IMR-90 (cell line): ENCODE measurements around the gene ASPA. TPM values are rescaled to one million over a fixed set of nuclear protein-coding genes. Genes with fewer than 3 reads are reported as not detected.

Source experiments
- ATAC-seq: fragments of 200-7000 bp; cut with Tn5 transposase; 2 replicates; pipeline ENCODE4 v1.9.1; 2020; ENCODE audit warnings: low read depth, mild to moderate bottlenecking, moderate library complexity
- BruUV-seq: library from RNA; stranded (reverse); fragments of 400-500 nt; replicated peaks from 2 replicates; lab custom pipeline; 2021; lab: Mats Ljungman, UMichigan
- CTCF ChIA-PET: fragments of 300-600 bp; formaldehyde crosslinking; extraction: SDS; loops from one replicate; lab custom pipeline; 2021; ENCODE audit warnings: antibody characterized with exemption; lab: Yijun Ruan, JAX
- POLR2A ChIA-PET: fragments of 300-600 bp; sonication (Branson Sonifier 250); formaldehyde crosslinking; loops from one replicate; lab custom pipeline; 2022; ENCODE audit warnings: antibody characterized with exemption; ENCODE audit not compliant: unreplicated experiment; lab: Charles Lee
- DNase-seq: peaks from one replicate; pipeline ENCODE4 v3.0.0; 2013
- H2AFZ ChIP-seq: replicated peaks from 2 replicates; pipeline ENCODE3; 2013; ENCODE audit warnings: low read length, mild to moderate bottlenecking; ENCODE audit not compliant: poor library complexity
- H2AK5ac ChIP-seq: 2 replicates; pipeline ENCODE4 v1.6.1; 2013; ENCODE audit warnings: low read depth, low read length, inconsistent platforms
- H2AK9ac ChIP-seq: replicated peaks from 2 replicates; pipeline ENCODE3; 2013; ENCODE audit warnings: mild to moderate bottlenecking, low read depth, low read length, moderate library complexity; ENCODE audit not compliant: poor library complexity
- H2BK120ac ChIP-seq: 2 replicates; pipeline ENCODE4 v1.6.1; 2013; ENCODE audit warnings: low read depth, low read length, inconsistent platforms
- H2BK15ac ChIP-seq: 3 replicates; pipeline ENCODE4 v1.6.1; 2013; ENCODE audit warnings: low read depth, low read length, inconsistent platforms
- H2BK20ac ChIP-seq: 2 replicates; pipeline ENCODE4 v1.6.1; 2013; ENCODE audit warnings: low read depth, mild to moderate bottlenecking, inconsistent platforms, low read length, moderate library complexity
- H2BK5ac ChIP-seq: 2 replicates; pipeline ENCODE4 v1.6.1; 2013; ENCODE audit warnings: mild to moderate bottlenecking, low read depth, low read length, inconsistent platforms; ENCODE audit not compliant: poor library complexity, severe bottlenecking
- H3K14ac ChIP-seq: replicated peaks from 2 replicates; pipeline ENCODE4 v1.6.1; 2013; ENCODE audit warnings: low read depth, low read length, inconsistent platforms
- H3K18ac ChIP-seq: 2 replicates; pipeline ENCODE4 v1.6.1; 2013; ENCODE audit warnings: low read depth, low read length, control low read depth
- H3K23ac ChIP-seq: 2 replicates; pipeline ENCODE4 v1.6.1; 2013; ENCODE audit warnings: low read depth, low read length, inconsistent platforms
- H3K27ac ChIP-seq: 2 replicates; pipeline ENCODE4 v1.5.1; 2013; ENCODE audit warnings: mild to moderate bottlenecking, control low read depth, low read length; ENCODE audit not compliant: insufficient read depth
- H3K27me3 ChIP-seq: 2 replicates; pipeline ENCODE4 v1.6.1; 2013; ENCODE audit warnings: low read length; ENCODE audit not compliant: control insufficient read depth, insufficient read depth
- H3K36me3 ChIP-seq: 2 replicates; pipeline ENCODE4 v1.6.1; 2013; ENCODE audit warnings: low read length, mixed read lengths; ENCODE audit not compliant: control insufficient read depth, insufficient read depth
- H3K4ac ChIP-seq: 2 replicates; pipeline ENCODE4 v1.6.1; 2013; ENCODE audit warnings: low read depth, low read length, inconsistent platforms
- H3K4me1 ChIP-seq: 2 replicates; pipeline ENCODE4 v1.6.1; 2013; ENCODE audit warnings: low read length, mixed read lengths; ENCODE audit not compliant: control insufficient read depth, insufficient read depth
- H3K4me2 ChIP-seq: 2 replicates; pipeline ENCODE4 v1.6.1; 2013; ENCODE audit warnings: low read depth, mild to moderate bottlenecking, control low read depth, low read length, moderate library complexity
- H3K4me3 ChIP-seq: 2 replicates; pipeline ENCODE4 v1.5.1; 2013; ENCODE audit warnings: low read depth, mild to moderate bottlenecking, control low read depth, low read length, moderate library complexity; ENCODE audit not compliant: insufficient read depth
- H3K56ac ChIP-seq: 2 replicates; pipeline ENCODE4 v1.6.1; 2013; ENCODE audit warnings: low read length, inconsistent platforms; ENCODE audit not compliant: insufficient read depth; ENCODE audit errors: extremely low read depth
- H3K79me1 ChIP-seq, 2 experiments: 2 replicates each; pipeline ENCODE4 v1.6.1; 2013; ENCODE audit warnings: low read length in 2 of 2, inconsistent platforms in 1 of 2, low read depth in 1 of 2
- H3K9ac ChIP-seq: 2 replicates; pipeline ENCODE4 v1.6.1; 2013; ENCODE audit warnings: low read depth, low read length, control low read depth
- H3K9me1 ChIP-seq: 2 replicates; pipeline ENCODE4 v1.6.1; 2013; ENCODE audit warnings: low read length, inconsistent platforms; ENCODE audit not compliant: insufficient read depth
- H3K9me3 ChIP-seq: 2 replicates; pipeline ENCODE4 v1.6.1; 2013; ENCODE audit warnings: low read length; ENCODE audit not compliant: control insufficient read depth, insufficient read depth
- H4K20me1 ChIP-seq: 2 replicates; pipeline ENCODE4 v1.6.1; 2013; ENCODE audit warnings: low read length, inconsistent platforms; ENCODE audit not compliant: insufficient read depth
- H4K5ac ChIP-seq: 2 replicates; pipeline ENCODE4 v1.6.1; 2013; ENCODE audit warnings: mild to moderate bottlenecking, low read depth, low read length, control low read depth
- H4K8ac ChIP-seq, 2 experiments: 2 replicates each; pipeline ENCODE4 v1.6.1; 2013; ENCODE audit warnings: low read depth in 2 of 2, low read length in 2 of 2, control low read depth in 1 of 2, inconsistent platforms in 1 of 2
- H4K91ac ChIP-seq: 2 replicates; pipeline ENCODE4 v1.6.1; 2013; ENCODE audit warnings: low read depth, low read length, inconsistent platforms; ENCODE audit not compliant: insufficient read depth
- BHLHE40 ChIP-seq: fragments of 150-350 bp; IDR thresholded peaks from 2 replicates; pipeline ENCODE4 v1.6.1; 2016; ENCODE audit warnings: mild to moderate bottlenecking, low read depth, low read length
- CEBPB ChIP-seq: IDR thresholded peaks from 2 replicates; pipeline ENCODE4 v1.6.1; 2012; ENCODE audit warnings: low read depth, low read length, improper control_type of control experiment
- CHD1 ChIP-seq: IDR thresholded peaks from 2 replicates; pipeline ENCODE4 v1.6.1; 2012; ENCODE audit warnings: low read depth, low read length, improper control_type of control experiment
- MAZ ChIP-seq: IDR thresholded peaks from 2 replicates; pipeline ENCODE4 v1.6.1; 2012; ENCODE audit warnings: low read depth, mild to moderate bottlenecking, low read length, improper control_type of control experiment, moderate library complexity, borderline replicate concordance
- NFE2L2 ChIP-seq: fragments of 150-350 bp; IDR thresholded peaks from 2 replicates; pipeline ENCODE4 v1.6.1; 2016; ENCODE audit warnings: low read depth, mild to moderate bottlenecking, low read length
- POLR2A ChIP-seq: IDR thresholded peaks from 2 replicates; pipeline ENCODE4 v1.6.1; 2012; ENCODE audit warnings: mild to moderate bottlenecking, low read depth, low read length
- RAD21 ChIP-seq: IDR thresholded peaks from 2 replicates; pipeline ENCODE4 v1.6.1; 2012; ENCODE audit warnings: low read length, improper control_type of control experiment
- WGBS, 2 experiments: methylation state at CpG; one replicate each; pipeline versions ENCODE4 v1.1.5 to v1.1.7; 2013; ENCODE audit warnings: missing lambda C conversion rate in 2 of 2; ENCODE audit not compliant: insufficient read length in 1 of 2; ENCODE audit errors: extremely low coverage in 2 of 2; 5-methylcytosine and 5-hydroxymethylcytosine counted together
- dilution Hi-C: fragments of 300-500 bp; cut with HindIII; formaldehyde crosslinking; loops from one replicate; pipeline ENCODE4 v1.14.3; 2018; ENCODE audit warnings: low sequenced_read_pairs; ENCODE audit not compliant: unreplicated experiment
- in situ Hi-C: fragments of 300-500 bp; cut with MboI; formaldehyde crosslinking; loops from 3 replicates; pipeline ENCODE4 v1.14.3; 2019; ENCODE audit warnings: low sequenced_read_pairs, inconsistent platforms, mixed read lengths
- intact Hi-C: fragments of 100-400 bp; cut with micrococcal nuclease; formaldehyde crosslinking; loops from 2 replicates; pipeline ENCODE4 v1.10.0; 2022
- polyA plus RNA-seq, 3 experiments: library from polyadenylated mRNA; depleted of rRNA; stranded (reverse); fragments of >200 nt; gene quantifications; 2 replicates each; pipeline ENCODE4 v1.2.3, GENCODE V29; 2012; ENCODE audit warnings: low replicate concordance in 1 of 3
- total RNA-seq: library from RNA; depleted of rRNA; stranded (reverse); fragments of >200 nt; gene quantifications from 2 replicates; pipeline ENCODE4 v1.2.3, GENCODE V29; 2012

The ASPA gene
- total and polyA plus RNA-seq, 2 of the 4 experiments (the other 2 are of a cell fraction), result 0.02 TPM; not detected in 1

DNA sequence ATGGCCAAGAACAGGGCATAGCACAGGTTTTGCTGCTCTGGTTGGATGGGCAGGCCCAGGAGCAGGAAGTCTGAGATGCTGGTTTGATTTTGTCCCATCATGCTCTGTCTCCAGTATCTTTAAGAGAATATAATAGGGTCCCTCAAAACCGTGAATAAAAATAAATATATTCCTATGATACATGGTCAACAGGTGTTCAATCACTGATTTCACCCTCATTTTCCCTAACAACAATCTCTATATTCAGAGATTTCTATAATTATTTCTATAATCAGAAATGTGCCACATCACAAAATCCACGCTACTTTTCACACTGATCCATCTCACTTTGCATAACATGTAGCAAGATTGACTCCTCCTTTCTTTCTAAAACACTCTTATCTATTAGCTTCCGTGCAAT lies 42.1 kb upstream of the ASPA start, which contains the start of gene OR1E2:
Gene OR1E2, minus strand, starts transcription at position 101 of the 400 bp plus-strand sequence. Its CDS starts 0 bp downstream, at position 101.
- Histone ChIP-seq H3K4ac (no peak within 1 kb of the TSS), H4K91ac (no peak within 1 kb of the TSS), H2AK5ac (no peak within 1 kb of the TSS), H4K8ac (no peak within 1 kb of the TSS), H3K18ac (no peak within 1 kb of the TSS), H3K27me3 (no peaks in the 10 kb centered on the region), H3K9me1 (no peaks in the 10 kb centered on the region), H2AK9ac (no peak within 1 kb of the TSS), H2BK15ac (no peak within 1 kb of the TSS), H3K4me3 (no peak within 1 kb of the TSS), H3K27ac (no peak within 1 kb of the TSS), H2BK120ac (no peak within 1 kb of the TSS), H2AFZ (no peak within 1 kb of the TSS), H4K20me1 (no peaks in the 10 kb centered on the region), H3K9ac (no peak within 1 kb of the TSS), H3K4me2 (no peak within 1 kb of the TSS), H3K9me3 (peaks cover 4% of the 10 kb centered on the region; the same call in 1 of the 2 replicates), H3K79me1 (no peaks in the 10 kb centered on the region), H3K14ac (no peak within 1 kb of the TSS), H3K56ac (no peak within 1 kb of the TSS), H3K23ac (no peak within 1 kb of the TSS), H3K36me3 (no peaks in the 10 kb centered on the region), H4K5ac (no peak within 1 kb of the TSS), H2BK5ac (no peak within 1 kb of the TSS), H2BK20ac (no peak within 1 kb of the TSS), H3K4me1 (no peaks in the 10 kb centered on the region)
- POLR2A ChIA-PET, result no interaction called here
- CTCF ChIA-PET, result no interaction called here
- WGBS, 2 experiments, result 33% methylated on average over 1 of the region's 3 CpGs; no CpG with 5 or more reads in 1 of the 2 experiments
- ATAC-seq, result no peak
- dilution Hi-C loops (no loop called here), intact Hi-C loops (no loop called here), in situ Hi-C loops (no loop called here)
- no peak for DNase-seq
- TF ChIP-seq BHLHE40 (no peak), CHD1 (no peak), CEBPB (no peak), RAD21 (no peak), POLR2A (no peak), NFE2L2 (no peak), MAZ (no peak)
- no TSS peak for BruUV-seq
